SK-N-SH (cell line): ENCODE results near the gene C3orf20.

Source experiments
- CHD2 ChIP-seq: fragments of 150-350 bp; IDR thresholded peaks from 2 replicates; pipeline ENCODE4 v1.6.1; 2018; ENCODE audit warnings: low read length; ENCODE audit not compliant: partially characterized antibody
- CTCF ChIP-seq: fragments of 200-600 bp; sonication (generic); IDR thresholded peaks from 2 replicates; pipeline ENCODE4 v1.6.1; 2017; ENCODE audit warnings: antibody characterized with exemption, mild to moderate bottlenecking, moderate library complexity
- ELF1 ChIP-seq: IDR thresholded peaks from 2 replicates; pipeline ENCODE4 v1.4.0; 2012
- EP300 ChIP-seq, 2 experiments: IDR thresholded peaks; 2 replicates each; pipeline versions ENCODE4 v1.4.0 to v1.6.1; 2012; ENCODE audit warnings: borderline replicate concordance in 1 of 2, low read depth in 1 of 2, low read length in 1 of 2
- FOXM1 ChIP-seq: IDR thresholded peaks from 2 replicates; pipeline ENCODE4 v1.4.0; 2012; ENCODE audit warnings: low read depth, mild to moderate bottlenecking
- MAX ChIP-seq: IDR thresholded peaks from 2 replicates; pipeline ENCODE4 v1.4.0; 2012; ENCODE audit warnings: low read depth
- NRF1 ChIP-seq: IDR thresholded peaks from 2 replicates; pipeline ENCODE4 v1.6.1; 2012; ENCODE audit warnings: low read depth, mild to moderate bottlenecking, low read length
- POLR2AphosphoS5 ChIP-seq: IDR thresholded peaks from 2 replicates; pipeline ENCODE4 v1.6.1; 2012; ENCODE audit warnings: low read depth, low read length
- RAD21 ChIP-seq: IDR thresholded peaks from 2 replicates; pipeline ENCODE4 v1.6.1; 2012; ENCODE audit warnings: mild to moderate bottlenecking, low read length
- RXRA ChIP-seq: IDR thresholded peaks from 2 replicates; pipeline ENCODE4 v1.4.0; 2012; ENCODE audit warnings: low read depth, mild to moderate bottlenecking, borderline replicate concordance
- SMC3 ChIP-seq: IDR thresholded peaks from 2 replicates; pipeline ENCODE4 v1.6.1; 2012; ENCODE audit warnings: low read depth, low read length, improper control_type of control experiment
- TAF1 ChIP-seq: IDR thresholded peaks from 2 replicates; pipeline ENCODE4 v1.6.1; 2012; ENCODE audit warnings: low read depth, mild to moderate bottlenecking, low read length, moderate library complexity, borderline replicate concordance

GRCh38 chr3:14760185-14760584 is 85.2 kb downstream of the C3orf20 start:
- TF ChIP-seq CTCF (no peak), FOXM1 (no peak), CHD2 (no peak), ELF1 (no peak), POLR2AphosphoS5 (no peak), EP300 (IDR thresholded peaks at IDR 0.05; ENCODE audit: borderline replicate concordance in 1 of 2, low read depth in 1 of 2, low read length in 1 of 2) (no peak), RXRA (no peak), RAD21 (no peak), TAF1 (no peak), MAX (no peak), SMC3 (no peak), NRF1 (no peak)
